ENCODE measurements around the gene PARD6B. TPM values are rescaled to one million over a fixed set of nuclear protein-coding genes. Genes with fewer than 3 reads are reported as not detected.
A peak's percentile ranks its signal among the peaks of the same experiment; 100 is the strongest.

Gene PARD6B
- total and polyA plus RNA-seq, 2 of the 13 experiments (the other 11 are each of a cell fraction or from before 2014, with no cell fraction given) = 6.9 to 22.2 TPM

DNA sequence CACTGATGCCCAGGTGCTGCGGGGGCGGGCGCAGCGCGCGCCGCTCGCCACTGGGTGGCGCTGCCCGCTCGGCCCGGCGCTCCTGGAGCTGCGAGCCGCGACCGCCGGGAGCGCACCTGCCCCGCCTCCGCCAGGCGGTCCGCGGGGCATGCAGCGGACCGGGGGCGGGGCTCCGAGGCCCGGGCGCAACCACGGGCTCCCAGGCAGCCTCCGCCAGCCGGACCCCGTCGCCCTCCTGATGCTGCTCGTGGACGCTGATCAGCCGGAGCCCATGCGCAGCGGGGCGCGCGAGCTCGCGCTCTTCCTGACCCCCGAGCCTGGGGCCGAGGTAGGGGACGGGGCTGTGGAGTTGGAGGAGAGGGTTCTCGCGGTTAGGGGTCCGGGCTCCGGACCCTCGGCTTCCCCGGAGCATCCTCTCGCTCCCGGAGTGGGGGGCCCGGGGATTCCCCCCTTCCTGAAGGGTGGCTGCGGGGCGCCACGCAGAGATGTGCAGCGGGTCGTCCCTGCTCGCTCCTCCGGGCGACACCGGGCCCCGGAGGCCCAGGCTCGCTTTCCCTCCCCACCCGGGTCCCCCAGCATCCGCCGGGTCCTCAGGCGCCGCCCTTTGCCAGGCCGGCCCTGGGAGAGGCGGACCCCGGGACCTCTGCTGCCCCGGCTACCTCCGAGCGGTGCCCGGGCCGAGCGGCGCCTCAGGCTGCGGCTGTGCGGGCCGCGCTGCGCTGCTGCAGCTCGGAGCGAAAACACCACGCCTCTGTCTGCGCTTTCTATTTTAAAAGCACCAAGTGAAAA lies 63.7 kb downstream of the PARD6B start, which contains the start of gene BCAS4 (continued):
- TF ChIP-seq, protein P1, sequence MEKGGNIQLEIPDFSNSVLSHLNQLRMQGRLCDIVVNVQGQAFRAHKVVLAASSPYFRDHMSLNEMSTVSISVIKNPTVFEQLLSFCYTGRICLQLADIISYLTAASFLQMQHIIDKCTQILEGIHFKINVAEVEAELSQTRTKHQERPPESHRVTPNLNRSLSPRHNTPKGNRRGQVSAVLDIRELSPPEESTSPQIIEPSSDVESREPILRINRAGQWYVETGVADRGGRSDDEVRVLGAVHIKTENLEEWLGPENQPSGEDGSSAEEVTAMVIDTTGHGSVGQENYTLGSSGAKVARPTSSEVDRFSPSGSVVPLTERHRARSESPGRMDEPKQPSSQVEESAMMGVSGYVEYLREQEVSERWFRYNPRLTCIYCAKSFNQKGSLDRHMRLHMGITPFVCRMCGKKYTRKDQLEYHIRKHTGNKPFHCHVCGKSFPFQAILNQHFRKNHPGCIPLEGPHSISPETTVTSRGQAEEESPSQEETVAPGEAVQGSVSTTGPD (CRISPR knock-in tag; IDR thresholded peaks at IDR 0.05) = no peak
- TF ChIP-seq HNRNPUL1 (IDR thresholded peaks at IDR 0.05; ENCODE audit: low read depth, low read length) (no peak), BORCS8-MEF2B (CRISPR knock-in tag; IDR thresholded peaks at IDR 0.05) (no peak), HNRNPLL (IDR thresholded peaks at IDR 0.05; ENCODE audit: low read depth, low read length, poor library complexity, severe bottlenecking) (peak; percentile 84), GLI4 (CRISPR knock-in tag; IDR thresholded peaks at IDR 0.05; ENCODE audit: borderline replicate concordance) (peak; percentile 49; the same call in 1 of the 2 replicates), SPEN (CRISPR knock-in tag; IDR thresholded peaks at IDR 0.05; ENCODE audit: low read depth) (peak; percentile 47; the same call in 1 of the 2 replicates), MTERF4 (CRISPR knock-in tag; IDR thresholded peaks at IDR 0.05) (peak; percentile 89), NBN (conservative IDR thresholded peaks at IDR 0.05) (no peak), MEIS2 (CRISPR knock-in tag; IDR thresholded peaks at IDR 0.05) (peak; percentile 79), RNF2 (conservative IDR thresholded peaks at IDR 0.05; ENCODE audit: low read depth) (peak; percentile 63), YEATS4 (CRISPR knock-in tag; IDR thresholded peaks at IDR 0.05; ENCODE audit: borderline replicate concordance) (peak; percentile 72; the same call in 1 of the 2 replicates), ARNTL (CRISPR knock-in tag; IDR thresholded peaks at IDR 0.05) (peak; percentile 54; the same call in 1 of the 2 replicates), ZXDC (CRISPR knock-in tag; IDR thresholded peaks at IDR 0.05) (0 out of 2 replicates have a peak, but pooled peaks have one; percentile 85), ZKSCAN1 (IDR thresholded peaks at IDR 0.05; ENCODE audit: low read length) (no peak), NCOA1 (CRISPR knock-in tag; IDR thresholded peaks at IDR 0.05) (no peak), REPIN1 (CRISPR knock-in tag; IDR thresholded peaks at IDR 0.05; ENCODE audit: borderline replicate concordance, low read depth) (peak; percentile 64; the same call in 1 of the 2 replicates), ZNF746 (CRISPR knock-in tag; IDR thresholded peaks at IDR 0.05) (peak; percentile 77; the same call in 1 of the 2 replicates)
- TF ChIP-seq, protein P2, sequence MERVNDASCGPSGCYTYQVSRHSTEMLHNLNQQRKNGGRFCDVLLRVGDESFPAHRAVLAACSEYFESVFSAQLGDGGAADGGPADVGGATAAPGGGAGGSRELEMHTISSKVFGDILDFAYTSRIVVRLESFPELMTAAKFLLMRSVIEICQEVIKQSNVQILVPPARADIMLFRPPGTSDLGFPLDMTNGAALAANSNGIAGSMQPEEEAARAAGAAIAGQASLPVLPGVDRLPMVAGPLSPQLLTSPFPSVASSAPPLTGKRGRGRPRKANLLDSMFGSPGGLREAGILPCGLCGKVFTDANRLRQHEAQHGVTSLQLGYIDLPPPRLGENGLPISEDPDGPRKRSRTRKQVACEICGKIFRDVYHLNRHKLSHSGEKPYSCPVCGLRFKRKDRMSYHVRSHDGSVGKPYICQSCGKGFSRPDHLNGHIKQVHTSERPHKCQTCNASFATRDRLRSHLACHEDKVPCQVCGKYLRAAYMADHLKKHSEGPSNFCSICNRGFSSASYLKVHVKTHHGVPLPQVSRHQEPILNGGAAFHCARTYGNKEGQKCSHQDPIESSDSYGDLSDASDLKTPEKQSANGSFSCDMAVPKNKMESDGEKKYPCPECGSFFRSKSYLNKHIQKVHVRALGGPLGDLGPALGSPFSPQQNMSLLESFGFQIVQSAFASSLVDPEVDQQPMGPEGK (CRISPR knock-in tag; IDR thresholded peaks at IDR 0.05) = peak; percentile 42; the same call in 1 of the 2 replicates
- TF ChIP-seq, protein P3, sequence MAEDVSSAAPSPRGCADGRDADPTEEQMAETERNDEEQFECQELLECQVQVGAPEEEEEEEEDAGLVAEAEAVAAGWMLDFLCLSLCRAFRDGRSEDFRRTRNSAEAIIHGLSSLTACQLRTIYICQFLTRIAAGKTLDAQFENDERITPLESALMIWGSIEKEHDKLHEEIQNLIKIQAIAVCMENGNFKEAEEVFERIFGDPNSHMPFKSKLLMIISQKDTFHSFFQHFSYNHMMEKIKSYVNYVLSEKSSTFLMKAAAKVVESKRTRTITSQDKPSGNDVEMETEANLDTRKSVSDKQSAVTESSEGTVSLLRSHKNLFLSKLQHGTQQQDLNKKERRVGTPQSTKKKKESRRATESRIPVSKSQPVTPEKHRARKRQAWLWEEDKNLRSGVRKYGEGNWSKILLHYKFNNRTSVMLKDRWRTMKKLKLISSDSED (CRISPR knock-in tag; IDR thresholded peaks at IDR 0.05) = no peak
- TF ChIP-seq, protein P4, sequence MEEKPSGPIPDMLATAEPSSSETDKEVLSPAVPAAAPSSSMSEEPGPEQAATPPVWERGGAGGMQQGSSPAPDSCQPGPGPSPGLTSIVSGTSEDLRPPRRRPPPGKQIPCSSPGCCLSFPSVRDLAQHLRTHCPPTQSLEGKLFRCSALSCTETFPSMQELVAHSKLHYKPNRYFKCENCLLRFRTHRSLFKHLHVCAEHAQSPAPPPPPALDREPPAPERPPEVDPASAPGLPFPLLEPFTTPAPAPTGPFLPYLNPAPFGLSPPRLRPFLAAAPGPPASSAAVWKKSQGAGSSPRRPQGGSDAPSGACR (CRISPR knock-in tag; IDR thresholded peaks at IDR 0.05) = no peak

All from HepG2 (cell line).